SU-DHL-6 (cell line): ENCODE measurements around the gene CUEDC1.

ENCODE experiments used
- H2AFZ ChIP-seq: fragments of 200-600 bp; sonication (generic); 2 replicates; pipeline ENCODE4 v1.6.1; 2014; ENCODE audit warnings: low read depth, mild to moderate bottlenecking, moderate library complexity, mixed read lengths, antibody characterized with exemption, low read length; ENCODE audit not compliant: severe bottlenecking
- H3F3A ChIP-seq: fragments of 200-600 bp; shearing (Covaris generic); 2 replicates; pipeline ENCODE4 v1.6.0; 2016; ENCODE audit warnings: antibody characterized with exemption, mild to moderate bottlenecking; ENCODE audit not compliant: insufficient read depth
- H3K27ac ChIP-seq: fragments of 200-600 bp; sonication (generic); 2 replicates; pipeline ENCODE4 v1.5.1; 2016; ENCODE audit warnings: low read depth, mild to moderate bottlenecking, low read length, moderate library complexity, mixed read lengths
- H3K27me3 ChIP-seq: fragments of 200-600 bp; sonication (generic), shearing (Covaris generic); 2 replicates; pipeline ENCODE4 v1.6.0; 2014; ENCODE audit warnings: mild to moderate bottlenecking, low read length
- H3K36me3 ChIP-seq: fragments of 200-600 bp; sonication (generic); 2 replicates; pipeline ENCODE4 v1.6.1; 2014; ENCODE audit warnings: mild to moderate bottlenecking, low read length, mixed read lengths
- H3K4me2 ChIP-seq: fragments of 300-600, 200-600 bp; shearing (Covaris generic), sonication (generic); 2 replicates; pipeline ENCODE4 v1.6.0; 2014; ENCODE audit warnings: low read length, low read depth, mild to moderate bottlenecking; ENCODE audit not compliant: poor library complexity, severe bottlenecking
- H3K4me3 ChIP-seq: fragments of 200-600 bp; sonication (generic); 2 replicates; pipeline ENCODE4 v1.5.1; 2014; ENCODE audit warnings: antibody characterized with exemption, low read length, mild to moderate bottlenecking, mixed read lengths; ENCODE audit not compliant: insufficient read depth, poor library complexity, severe bottlenecking
- H3K79me2 ChIP-seq: fragments of 200-600 bp; sonication (generic); 2 replicates; pipeline ENCODE4 v1.6.1; 2014; ENCODE audit warnings: mild to moderate bottlenecking, low read length, moderate library complexity; ENCODE audit not compliant: insufficient read depth
- H3K9ac ChIP-seq: fragments of 200-600 bp; sonication (generic); 2 replicates; pipeline ENCODE4 v1.7.0; 2014; ENCODE audit warnings: mild to moderate bottlenecking, low read length
- H3K9me2 ChIP-seq: fragments of 200-600 bp; sonication (generic); replicated peaks from 2 replicates; pipeline ENCODE4 v1.6.1; 2014; ENCODE audit warnings: low read length; ENCODE audit not compliant: insufficient read depth
- H3K9me3 ChIP-seq: fragments of 200-600 bp; sonication (generic); 2 replicates; pipeline ENCODE4 v1.6.1; 2014; ENCODE audit warnings: low read length, mixed read lengths; ENCODE audit not compliant: insufficient read depth
- H4K20me1 ChIP-seq: fragments of 200-600 bp; sonication (generic); 2 replicates; pipeline ENCODE4 v1.6.1; 2014; ENCODE audit warnings: low read depth, mild to moderate bottlenecking, antibody characterized with exemption, low read length, moderate library complexity, mixed read lengths
- EZH2phosphoT487 ChIP-seq: fragments of 200-600 bp; sonication (generic), shearing (Covaris generic); conservative IDR thresholded peaks from 2 replicates; pipeline ENCODE4 v1.6.1; 2018; ENCODE audit warnings: mild to moderate bottlenecking, antibody characterized with exemption, low read length, moderate library complexity, mixed read lengths
- TF ChIP-seq, protein P1 (sequence below): fragments of 200-600 bp; sonication (generic); IDR thresholded peaks from one replicate; pipeline ENCODE4 v1.5.1; 2017; ENCODE audit warnings: antibody characterized with exemption, mild to moderate bottlenecking, low read length, moderate library complexity; ENCODE audit not compliant: insufficient read depth, poor library complexity, severe bottlenecking

CUEDC1 gene

DNA sequence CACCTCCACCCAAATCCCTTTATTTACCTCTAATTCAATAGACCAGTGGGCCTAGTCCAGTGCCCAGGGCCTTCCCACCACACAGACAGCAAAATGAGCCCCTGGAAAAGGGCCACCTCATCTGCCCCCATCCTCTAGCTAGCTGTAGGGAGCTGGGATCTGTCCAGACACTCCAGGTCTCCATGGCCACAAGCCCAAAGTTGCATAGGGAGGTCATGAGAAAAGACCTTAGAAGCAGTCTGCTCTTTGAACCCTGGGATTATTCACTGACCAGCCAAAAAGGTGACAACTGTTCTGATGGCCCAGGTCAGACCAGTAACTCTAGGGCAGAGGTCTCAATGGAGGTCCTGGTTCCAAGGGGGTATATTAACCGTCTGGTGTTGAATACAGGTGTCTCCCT lies 2.0 kb downstream of the CUEDC1 start:
- no peaks in the 10 kb centered on the region for H3K36me3 ChIP-seq
- H3F3A ChIP-seq, result no peaks in the 10 kb centered on the region
- H3K4me3 ChIP-seq, result no peak overlapping the region
- no peak for TF ChIP-seq EZH2phosphoT487
- TF ChIP-seq, protein P1, sequence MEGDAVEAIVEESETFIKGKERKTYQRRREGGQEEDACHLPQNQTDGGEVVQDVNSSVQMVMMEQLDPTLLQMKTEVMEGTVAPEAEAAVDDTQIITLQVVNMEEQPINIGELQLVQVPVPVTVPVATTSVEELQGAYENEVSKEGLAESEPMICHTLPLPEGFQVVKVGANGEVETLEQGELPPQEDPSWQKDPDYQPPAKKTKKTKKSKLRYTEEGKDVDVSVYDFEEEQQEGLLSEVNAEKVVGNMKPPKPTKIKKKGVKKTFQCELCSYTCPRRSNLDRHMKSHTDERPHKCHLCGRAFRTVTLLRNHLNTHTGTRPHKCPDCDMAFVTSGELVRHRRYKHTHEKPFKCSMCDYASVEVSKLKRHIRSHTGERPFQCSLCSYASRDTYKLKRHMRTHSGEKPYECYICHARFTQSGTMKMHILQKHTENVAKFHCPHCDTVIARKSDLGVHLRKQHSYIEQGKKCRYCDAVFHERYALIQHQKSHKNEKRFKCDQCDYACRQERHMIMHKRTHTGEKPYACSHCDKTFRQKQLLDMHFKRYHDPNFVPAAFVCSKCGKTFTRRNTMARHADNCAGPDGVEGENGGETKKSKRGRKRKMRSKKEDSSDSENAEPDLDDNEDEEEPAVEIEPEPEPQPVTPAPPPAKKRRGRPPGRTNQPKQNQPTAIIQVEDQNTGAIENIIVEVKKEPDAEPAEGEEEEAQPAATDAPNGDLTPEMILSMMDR, result no peak
- no peak overlapping the region for H2AFZ ChIP-seq
- no peaks in the 10 kb centered on the region for H3K9me2 ChIP-seq
- no peak overlapping the region for H3K4me2 ChIP-seq
- no peaks in the 10 kb centered on the region for H3K79me2 ChIP-seq
- no peak overlapping the region for H3K27ac ChIP-seq
- H3K27me3 ChIP-seq, result no peaks in the 10 kb centered on the region
- no peaks in the 10 kb centered on the region for H3K9me3 ChIP-seq
- H4K20me1 ChIP-seq, result no peaks in the 10 kb centered on the region
- H3K9ac ChIP-seq, result no peak overlapping the region

GRCh38 chr17:57949649-57950048 lies 5.6 kb downstream of the CUEDC1 start:
- Histone ChIP-seq H3K4me2 (no peak overlapping the region), H3K36me3 (no peaks in the 10 kb centered on the region), H3K27me3 (no peaks in the 10 kb centered on the region), H3K9me3 (no peaks in the 10 kb centered on the region), H3K27ac (no peak overlapping the region), H3F3A (no peaks in the 10 kb centered on the region), H3K9ac (no peak overlapping the region), H3K79me2 (no peaks in the 10 kb centered on the region), H4K20me1 (no peaks in the 10 kb centered on the region), H2AFZ (no peak overlapping the region), H3K4me3 (no peak overlapping the region), H3K9me2 (no peaks in the 10 kb centered on the region)
- no peak for TF ChIP-seq EZH2phosphoT487

DNA sequence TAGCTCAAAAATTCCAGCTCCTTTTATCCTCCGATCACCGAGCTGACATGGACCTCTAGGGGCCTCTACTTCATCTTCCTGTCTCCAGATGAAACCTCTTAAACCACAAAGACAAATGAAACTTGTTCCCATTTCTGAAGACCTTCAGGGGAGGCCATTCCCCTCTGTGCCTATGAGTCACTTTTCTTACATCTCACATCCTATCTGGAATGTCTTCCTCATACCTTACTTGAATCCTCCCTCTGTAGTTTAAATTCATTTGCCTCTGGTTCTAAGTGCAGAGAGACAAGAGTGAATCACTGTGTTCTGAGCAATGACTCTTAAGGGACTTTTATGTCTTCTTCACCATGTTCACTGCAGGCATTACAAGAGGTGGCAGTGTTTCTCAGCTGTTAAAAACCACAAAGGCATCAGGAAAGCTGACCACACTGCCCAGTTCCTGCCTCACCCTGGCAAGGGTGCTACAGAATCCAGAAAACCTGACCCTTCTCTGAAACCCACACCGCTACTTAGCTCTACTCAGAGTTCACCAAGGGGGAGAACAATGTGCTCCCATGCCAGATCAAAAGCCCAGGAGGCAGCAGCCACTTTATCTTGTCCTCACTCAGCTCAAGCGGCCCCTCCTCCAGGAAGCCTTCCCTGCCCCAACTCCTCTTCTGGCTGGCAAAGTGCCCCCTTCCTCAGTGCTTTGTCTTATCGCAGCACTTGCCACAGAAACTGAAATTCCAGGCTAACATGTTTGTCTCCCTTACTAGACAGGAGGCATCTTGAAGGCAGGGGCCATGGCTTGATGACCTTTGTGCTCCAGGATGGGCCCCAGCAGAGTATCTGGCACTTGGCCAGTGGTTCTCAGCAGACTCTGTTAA lies 6.4 kb downstream of the CUEDC1 start:
- no peak overlapping the region for H3K4me3 ChIP-seq
- no peaks in the 10 kb centered on the region for H4K20me1 ChIP-seq
- H3K9me3 ChIP-seq, result no peaks in the 10 kb centered on the region
- H2AFZ ChIP-seq, result no peak overlapping the region
- H3K36me3 ChIP-seq, result no peaks in the 10 kb centered on the region
- no peak overlapping the region for H3K4me2 ChIP-seq
- H3K27me3 ChIP-seq, result no peaks in the 10 kb centered on the region
- H3K9ac ChIP-seq, result no peak overlapping the region
- H3K27ac ChIP-seq, result no peak overlapping the region
- no peaks in the 10 kb centered on the region for H3K79me2 ChIP-seq
- H3K9me2 ChIP-seq, result no peaks in the 10 kb centered on the region
- TF ChIP-seq, protein P1, result no peak
- no peak for TF ChIP-seq EZH2phosphoT487
- no peaks in the 10 kb centered on the region for H3F3A ChIP-seq

GRCh38 chr17:57948169-57948554 lies 7.0 kb downstream of the CUEDC1 start:
- Histone ChIP-seq H3K27ac (no peak overlapping the region), H3K79me2 (no peaks in the 10 kb centered on the region), H3K4me3 (no peak overlapping the region), H2AFZ (no peak overlapping the region), H3K4me2 (no peak overlapping the region), H3K27me3 (no peaks in the 10 kb centered on the region), H3F3A (no peaks in the 10 kb centered on the region), H3K9me2 (no peaks in the 10 kb centered on the region), H3K9me3 (no peaks in the 10 kb centered on the region), H4K20me1 (no peaks in the 10 kb centered on the region), H3K36me3 (no peaks in the 10 kb centered on the region), H3K9ac (no peak overlapping the region)
- TF ChIP-seq, protein P1, result no peak
- no peak for TF ChIP-seq EZH2phosphoT487
